SK-N-SH (cell line): ENCODE data around the gene RAB3GAP2. TPM values are rescaled to one million over a fixed set of nuclear protein-coding genes. Genes with fewer than 3 reads are reported as not detected.

Source experiments
- CTCF ChIA-PET: fragments of 300-600, 350-600 bp; formaldehyde crosslinking; extraction: SDS; loops from one replicate; lab custom pipeline; 2021; lab: Yijun Ruan, JAX
- POLR2A ChIA-PET: fragments of 350-600 bp; sonication (Branson Sonifier 250); formaldehyde crosslinking; extraction: SDS; loops from one replicate; lab custom pipeline; 2020; ENCODE audit warnings: antibody characterized with exemption, inconsistent platforms; lab: Yijun Ruan, JAX
- DNase-seq: peaks from one replicate; pipeline ENCODE4 v3.0.0; 2012
- H2AFZ ChIP-seq: fragments of 200-600 bp; sonication (generic); 2 replicates; pipeline ENCODE4 v1.8.1; 2016; ENCODE audit warnings: antibody characterized with exemption, mild to moderate bottlenecking, low read depth
- H3F3A ChIP-seq: fragments of 200-600 bp; sonication (generic); replicated peaks from 2 replicates; pipeline ENCODE3; 2016; ENCODE audit warnings: antibody characterized with exemption, mild to moderate bottlenecking; ENCODE audit not compliant: insufficient read depth
- H3K27ac ChIP-seq, 2 experiments: fragments of 200-500 bp in 1 of 2; fragments of 200-600 bp in 1 of 2; sonication (Bioruptor generic) in 1 of 2; sonication (generic), shearing (Covaris generic) in 1 of 2; 2 replicates each; pipeline versions ENCODE4 v1.5.1 to v1.6.1; 2014 to 2016; ENCODE audit warnings: low read depth in 2 of 2, inconsistent platforms in 1 of 2, low read length in 1 of 2, mild to moderate bottlenecking in 1 of 2, mixed read lengths in 1 of 2
- H3K27me3 ChIP-seq: fragments of 200-600 bp; sonication (generic), shearing (Covaris generic); 2 replicates; pipeline ENCODE4 v1.6.1; 2016; ENCODE audit warnings: mixed run types; ENCODE audit not compliant: insufficient read depth
- H3K36me3 ChIP-seq, 2 experiments: fragments of 200-500 bp in 1 of 2; fragments of 200-600 bp in 1 of 2; sonication (Bioruptor generic) in 1 of 2; sonication (generic) in 1 of 2; replicated peaks in 1 of 2; 2 replicates each; pipeline versions ENCODE3 to v1.5.1; 2014 to 2016; ENCODE audit warnings: low read length in 1 of 2, mild to moderate bottlenecking in 1 of 2; ENCODE audit not compliant: insufficient read depth in 2 of 2, control insufficient read depth in 1 of 2
- H3K4me1 ChIP-seq, 2 experiments: fragments of 200-500 bp in 1 of 2; fragments of 200-600 bp in 1 of 2; sonication (Bioruptor generic) in 1 of 2; sonication (generic), shearing (Covaris generic) in 1 of 2; 2 replicates each; pipeline versions ENCODE4 v1.5.1 to v1.6.1; 2014 to 2016; ENCODE audit warnings: low read depth in 1 of 2, low read length in 1 of 2, mixed run types in 1 of 2; ENCODE audit not compliant: insufficient read depth in 2 of 2, control insufficient read depth in 1 of 2
- H3K4me2 ChIP-seq: fragments of 200-600 bp; sonication (generic), shearing (Covaris generic); 2 replicates; pipeline ENCODE4 v1.6.1; 2017; ENCODE audit warnings: mixed run types
- H3K4me3 ChIP-seq, 2 experiments: fragments of 200-500 bp in 1 of 2; fragments of 200-600 bp in 1 of 2; sonication (Bioruptor generic) in 1 of 2; sonication (generic), shearing (Covaris generic) in 1 of 2; 2 replicates each; pipeline versions ENCODE4 v1.5.1 to v1.8.1; 2014 to 2016; ENCODE audit warnings: low read depth in 2 of 2, inconsistent platforms in 1 of 2, low read length in 1 of 2, mild to moderate bottlenecking in 1 of 2, mixed read lengths in 1 of 2, moderate library complexity in 1 of 2
- H3K79me2 ChIP-seq: fragments of 200-600 bp; sonication (generic); 2 replicates; pipeline ENCODE4 v1.8.1; 2017; ENCODE audit warnings: mild to moderate bottlenecking; ENCODE audit not compliant: insufficient read depth
- H3K9ac ChIP-seq: fragments of 200-600 bp; sonication (generic); 2 replicates; pipeline ENCODE4 v1.6.1; 2017; ENCODE audit warnings: mixed run types
- H3K9me2 ChIP-seq: fragments of 200-600 bp; sonication (generic); 2 replicates; pipeline ENCODE4 v1.6.1; 2017; ENCODE audit warnings: mixed run types
- H3K9me3 ChIP-seq: fragments of 200-600 bp; sonication (generic); 2 replicates; pipeline ENCODE4 v1.6.1; 2017; ENCODE audit warnings: mixed run types, mild to moderate bottlenecking, moderate library complexity
- H4K20me1 ChIP-seq: fragments of 200-600 bp; sonication (generic); 2 replicates; pipeline ENCODE4 v1.6.1; 2017; ENCODE audit warnings: mild to moderate bottlenecking, mixed run types; ENCODE audit not compliant: insufficient read depth
- CHD2 ChIP-seq: fragments of 150-350 bp; IDR thresholded peaks from 2 replicates; pipeline ENCODE4 v1.6.1; 2018; ENCODE audit warnings: low read length; ENCODE audit not compliant: partially characterized antibody
- CTCF ChIP-seq: fragments of 200-600 bp; sonication (generic); IDR thresholded peaks from 2 replicates; pipeline ENCODE4 v1.6.1; 2017; ENCODE audit warnings: antibody characterized with exemption, mild to moderate bottlenecking, moderate library complexity
- EP300 ChIP-seq, 2 experiments: IDR thresholded peaks; 2 replicates each; pipeline versions ENCODE4 v1.4.0 to v1.6.1; 2012; ENCODE audit warnings: borderline replicate concordance in 1 of 2, low read depth in 1 of 2, low read length in 1 of 2
- EZH2phosphoT487 ChIP-seq: fragments of 200-600 bp; sonication (generic); IDR thresholded peaks from 2 replicates; pipeline ENCODE4 v1.6.1; 2017; ENCODE audit warnings: low read depth, mixed run types, mild to moderate bottlenecking, antibody characterized with exemption, moderate library complexity, borderline replicate concordance
- FOSL2 ChIP-seq: IDR thresholded peaks from 2 replicates; pipeline ENCODE4 v1.4.0; 2012; ENCODE audit warnings: low read depth, mild to moderate bottlenecking, moderate library complexity, borderline replicate concordance
- FOXJ3 ChIP-seq: sonication (generic); formaldehyde crosslinking; IDR thresholded peaks from 2 replicates; pipeline ENCODE4 v1.5.1; 2020; ENCODE audit warnings: mild to moderate bottlenecking, missing genetic modification reagents
- FOXM1 ChIP-seq: IDR thresholded peaks from 2 replicates; pipeline ENCODE4 v1.4.0; 2012; ENCODE audit warnings: low read depth, mild to moderate bottlenecking
- GABPA ChIP-seq: IDR thresholded peaks from 2 replicates; pipeline ENCODE4 v1.4.0; 2012; ENCODE audit warnings: low read depth, mild to moderate bottlenecking
- IRF3 ChIP-seq: fragments of 150-350 bp; IDR thresholded peaks from 2 replicates; pipeline ENCODE4 v1.6.1; 2016; ENCODE audit warnings: mild to moderate bottlenecking, low read depth, low read length
- NFIC ChIP-seq: IDR thresholded peaks from 2 replicates; pipeline ENCODE4 v1.4.0; 2012; ENCODE audit warnings: borderline replicate concordance
- NRF1 ChIP-seq: IDR thresholded peaks from 2 replicates; pipeline ENCODE4 v1.6.1; 2012; ENCODE audit warnings: low read depth, mild to moderate bottlenecking, low read length
- PBX3 ChIP-seq: IDR thresholded peaks from 2 replicates; pipeline ENCODE4; 2012
- POLR2AphosphoS5 ChIP-seq: IDR thresholded peaks from 2 replicates; pipeline ENCODE4 v1.6.1; 2012; ENCODE audit warnings: low read depth, low read length
- RAD21 ChIP-seq: IDR thresholded peaks from 2 replicates; pipeline ENCODE4 v1.6.1; 2012; ENCODE audit warnings: mild to moderate bottlenecking, low read length
- RCOR1 ChIP-seq: fragments of 150-350 bp; IDR thresholded peaks from 2 replicates; pipeline ENCODE4 v1.6.1; 2017; ENCODE audit warnings: antibody characterized with exemption, low read length
- RFX5 ChIP-seq: IDR thresholded peaks from 2 replicates; pipeline ENCODE4 v1.6.1; 2012; ENCODE audit warnings: mild to moderate bottlenecking, improper control_type of control experiment, low read length
- SIN3A ChIP-seq: IDR thresholded peaks from 2 replicates; pipeline ENCODE4 v1.6.1; 2012; ENCODE audit warnings: low read depth, mild to moderate bottlenecking, low read length, moderate library complexity, borderline replicate concordance
- TCF12 ChIP-seq: IDR thresholded peaks from 2 replicates; pipeline ENCODE4 v1.4.0; 2012
- ZBTB33 ChIP-seq: IDR thresholded peaks from 2 replicates; pipeline ENCODE4 v1.4.0; 2012; ENCODE audit warnings: low read depth, borderline replicate concordance
- WGBS: methylation state at CpG from one replicate; pipeline ENCODE4 v1.1.6; 2017; ENCODE audit warnings: low lambda C conversion rate; 5-methylcytosine and 5-hydroxymethylcytosine counted together
- polyA plus RNA-seq, 3 experiments: library from polyadenylated mRNA; depleted of rRNA; stranded (reverse); fragments of >200 nt; gene quantifications; 2 replicates each; pipeline ENCODE4 v1.2.3, GENCODE V29; 2012
- TF ChIP-seq, protein P1 (sequence below): fragments of 150-350 bp; IDR thresholded peaks from 2 replicates; pipeline ENCODE4 v1.6.1; 2017; ENCODE audit warnings: antibody characterized with exemption, low read length, low read depth, borderline replicate concordance
- TF ChIP-seq, protein P2 (sequence below): IDR thresholded peaks from 2 replicates; pipeline ENCODE4 v1.4.0; 2012; ENCODE audit warnings: low read depth, borderline replicate concordance

The RAB3GAP2 gene
- polyA plus RNA-seq, 1 of the 3 experiments (the other 2 are of a cell fraction), result 9.3 TPM

DNA sequence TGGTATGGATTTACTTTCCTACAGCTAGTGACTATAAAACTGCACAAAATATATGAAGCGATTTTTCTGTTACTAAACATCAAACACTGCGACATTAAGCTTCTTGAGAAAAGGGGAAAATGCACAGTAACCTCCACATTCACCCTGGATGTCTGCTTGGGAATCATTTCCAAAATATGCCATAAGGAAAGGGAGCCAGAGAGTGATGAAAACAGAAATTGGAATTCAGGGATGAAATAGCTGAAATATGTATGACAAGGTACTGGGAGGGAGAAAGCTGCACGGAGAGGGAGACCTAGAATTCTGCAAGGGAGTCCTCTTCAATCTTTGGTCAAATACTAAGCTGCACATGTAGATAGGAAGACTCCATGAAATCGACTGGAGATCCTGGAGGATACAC is 31.6 kb upstream of the RAB3GAP2 start (continued):
- no peak for TF ChIP-seq ZBTB33
- TF ChIP-seq, protein P1, sequence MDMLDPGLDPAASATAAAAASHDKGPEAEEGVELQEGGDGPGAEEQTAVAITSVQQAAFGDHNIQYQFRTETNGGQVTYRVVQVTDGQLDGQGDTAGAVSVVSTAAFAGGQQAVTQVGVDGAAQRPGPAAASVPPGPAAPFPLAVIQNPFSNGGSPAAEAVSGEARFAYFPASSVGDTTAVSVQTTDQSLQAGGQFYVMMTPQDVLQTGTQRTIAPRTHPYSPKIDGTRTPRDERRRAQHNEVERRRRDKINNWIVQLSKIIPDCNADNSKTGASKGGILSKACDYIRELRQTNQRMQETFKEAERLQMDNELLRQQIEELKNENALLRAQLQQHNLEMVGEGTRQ, result no peak
- no peak for TF ChIP-seq NRF1
- TF ChIP-seq GABPA, result no peak
- TF ChIP-seq CHD2, result no peak
- no peak for TF ChIP-seq EZH2phosphoT487
- TF ChIP-seq FOXJ3 (CRISPR knock-in tag), result no peak
- TF ChIP-seq CTCF, result no peak
- TF ChIP-seq FOSL2, result no peak

DNA sequence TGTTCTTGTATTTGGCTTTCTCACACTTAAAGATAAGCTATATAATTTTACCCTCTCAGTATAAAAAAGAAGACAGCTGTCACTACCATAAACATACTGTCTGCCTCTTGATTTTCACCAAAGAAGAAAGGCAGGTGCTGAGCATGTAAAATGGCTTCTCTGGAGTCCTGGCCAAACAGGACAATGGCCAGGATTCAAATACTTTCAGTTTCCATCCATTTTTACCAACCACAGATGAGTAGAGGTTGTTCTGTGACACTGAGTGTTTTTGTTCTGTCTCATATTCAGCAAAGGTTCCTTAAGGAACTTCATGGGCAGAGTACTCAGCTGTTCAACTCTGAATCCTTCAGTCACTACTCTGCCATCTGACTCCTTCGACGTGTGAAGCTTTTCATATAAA is 29.4 kb upstream of the RAB3GAP2 start:
- Histone ChIP-seq H2AFZ (no peak overlapping the region), H3K36me3 (no peaks in the 10 kb centered on the region), H3K4me3 (no peak overlapping the region), H3K9me3 (0 out of 2 replicates have a peak, but pooled peaks cover 3% of the 10 kb centered on the region), H3K9ac (no peak overlapping the region), H4K20me1 (no peaks in the 10 kb centered on the region), H3K27me3 (no peaks in the 10 kb centered on the region), H3K27ac (no peak overlapping the region; a peak in 1 of 4 replicates), H3K79me2 (no peaks in the 10 kb centered on the region), H3K9me2 (no peaks in the 10 kb centered on the region), H3K4me1 (peaks cover 5 to 14% of the 10 kb centered on the region in 2 experiments; a peak in 3 of 4 replicates), H3F3A (peaks cover 3% of the 10 kb centered on the region), H3K4me2 (peak overlapping the region; percentile 67)
- WGBS, result 24% methylated on average over 2 of the region's 2 CpGs
- no peak for DNase-seq
- POLR2A ChIA-PET, result no interaction called here
- TF ChIP-seq FOXM1 (no peak), SIN3A (no peak), EP300 (IDR thresholded peaks at IDR 0.05; ENCODE audit: borderline replicate concordance in 1 of 2, low read depth in 1 of 2, low read length in 1 of 2) (no peak), IRF3 (no peak), POLR2AphosphoS5 (no peak), PBX3 (no peak), RCOR1 (no peak), TCF12 (no peak), FOXJ3 (CRISPR knock-in tag) (no peak), CHD2 (no peak), NFIC (no peak), FOSL2 (no peak), RFX5 (no peak), ZBTB33 (no peak), RAD21 (no peak)
- TF ChIP-seq, protein P2, sequence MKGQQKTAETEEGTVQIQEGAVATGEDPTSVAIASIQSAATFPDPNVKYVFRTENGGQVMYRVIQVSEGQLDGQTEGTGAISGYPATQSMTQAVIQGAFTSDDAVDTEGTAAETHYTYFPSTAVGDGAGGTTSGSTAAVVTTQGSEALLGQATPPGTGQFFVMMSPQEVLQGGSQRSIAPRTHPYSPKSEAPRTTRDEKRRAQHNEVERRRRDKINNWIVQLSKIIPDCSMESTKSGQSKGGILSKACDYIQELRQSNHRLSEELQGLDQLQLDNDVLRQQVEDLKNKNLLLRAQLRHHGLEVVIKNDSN, result no peak
- CTCF ChIA-PET, result no interaction called here
